IPS-15b (cell line): ENCODE measurements around the gene COMMD10.
"Not testable (repeated sequence)": the region's sequence is repeated elsewhere in the genome, so short reads cannot be mapped to it uniquely, and the experiment has no call there.

Experiments
- H3K27me3 ChIP-seq: one replicate; pipeline ENCODE4 v1.6.1; 2013; ENCODE audit warnings: low read length; ENCODE audit not compliant: control insufficient read depth, insufficient read depth
- H3K36me3 ChIP-seq: one replicate; pipeline ENCODE4 v1.6.1; 2013; ENCODE audit warnings: low read length; ENCODE audit not compliant: control insufficient read depth, insufficient read depth
- H3K4me1 ChIP-seq: one replicate; pipeline ENCODE4 v1.6.1; 2013; ENCODE audit warnings: mild to moderate bottlenecking, low read length; ENCODE audit not compliant: control insufficient read depth, insufficient read depth
- H3K4me3 ChIP-seq: one replicate; pipeline ENCODE4 v1.5.1; 2013; ENCODE audit warnings: low read depth, low read length
- H3K9ac ChIP-seq: one replicate; pipeline ENCODE4 v1.6.1; 2013; ENCODE audit warnings: low read depth, mild to moderate bottlenecking, low read length
- H3K9me3 ChIP-seq: one replicate; pipeline ENCODE4 v1.6.1; 2013; ENCODE audit warnings: mild to moderate bottlenecking, low read length; ENCODE audit not compliant: control insufficient read depth, insufficient read depth

COMMD10 gene

GRCh38 chr5:116104941-116105340 lies 20.1 kb downstream of the COMMD10 start:
- not testable (repeated sequence) for H3K36me3 ChIP-seq, H3K4me3 ChIP-seq, H3K4me1 ChIP-seq, H3K9me3 ChIP-seq, H3K27me3 ChIP-seq, H3K9ac ChIP-seq

GRCh38 chr5:116115163-116115562 lies 30.3 kb downstream of the COMMD10 start:
- Histone ChIP-seq H3K9ac (no peak overlapping the region), H3K9me3 (no peaks in the 10 kb centered on the region), H3K36me3 (no peaks in the 10 kb centered on the region), H3K27me3 (no peaks in the 10 kb centered on the region), H3K4me1 (no peaks in the 10 kb centered on the region), H3K4me3 (no peak overlapping the region)

- Histone ChIP-seq H3K27me3 (no peaks in the 10 kb centered on the region), H3K36me3 (no peaks in the 10 kb centered on the region), H3K4me1 (no peaks in the 10 kb centered on the region), H3K4me3 (no peak overlapping the region), H3K9me3 (no peaks in the 10 kb centered on the region), H3K9ac (no peak overlapping the region)
These were observed 45.6 kb downstream of the COMMD10 start for GRCh38 chr5:116130471-116130870.

- H3K4me3 ChIP-seq, result no peak overlapping the region
- no peaks in the 10 kb centered on the region for H3K9me3 ChIP-seq
- no peak overlapping the region for H3K9ac ChIP-seq
- H3K27me3 ChIP-seq, result no peaks in the 10 kb centered on the region
- H3K4me1 ChIP-seq, result no peaks in the 10 kb centered on the region
- no peaks in the 10 kb centered on the region for H3K36me3 ChIP-seq
These were observed 46.2 kb downstream of the COMMD10 start for GRCh38 chr5:116130976-116131375.

GRCh38 chr5:116133281-116133680 lies 48.5 kb downstream of the COMMD10 start:
- no peak overlapping the region for H3K4me3 ChIP-seq
- H3K4me1 ChIP-seq, result no peaks in the 10 kb centered on the region
- no peak overlapping the region for H3K9ac ChIP-seq
- no peaks in the 10 kb centered on the region for H3K36me3 ChIP-seq
- H3K27me3 ChIP-seq, result no peaks in the 10 kb centered on the region
- H3K9me3 ChIP-seq, result no peaks in the 10 kb centered on the region

GRCh38 chr5:116135344-116135743 lies 50.5 kb downstream of the COMMD10 start:
- H3K27me3 ChIP-seq, result no peaks in the 10 kb centered on the region
- H3K36me3 ChIP-seq, result no peaks in the 10 kb centered on the region
- H3K4me3 ChIP-seq, result no peak overlapping the region
- H3K4me1 ChIP-seq, result no peaks in the 10 kb centered on the region
- no peaks in the 10 kb centered on the region for H3K9me3 ChIP-seq
- H3K9ac ChIP-seq, result no peak overlapping the region

GRCh38 chr5:116137544-116138378 lies 52.9 kb downstream of the COMMD10 start:
- Histone ChIP-seq H3K27me3 (no peaks in the 10 kb centered on the region), H3K4me1 (no peaks in the 10 kb centered on the region), H3K36me3 (no peaks in the 10 kb centered on the region), H3K9ac (no peak overlapping the region), H3K9me3 (no peaks in the 10 kb centered on the region), H3K4me3 (no peak overlapping the region)

- H3K27me3 ChIP-seq, result no peaks in the 10 kb centered on the region
- H3K9ac ChIP-seq, result no peak overlapping the region
- no peak overlapping the region for H3K4me3 ChIP-seq
- no peaks in the 10 kb centered on the region for H3K9me3 ChIP-seq
- no peaks in the 10 kb centered on the region for H3K4me1 ChIP-seq
- no peaks in the 10 kb centered on the region for H3K36me3 ChIP-seq
These were observed 57.7 kb downstream of the COMMD10 start for GRCh38 chr5:116142495-116142894.

GRCh38 chr5:116144103-116144502 lies 59.3 kb downstream of the COMMD10 start:
- H3K9ac ChIP-seq, result no peak overlapping the region
- no peaks in the 10 kb centered on the region for H3K9me3 ChIP-seq
- H3K4me3 ChIP-seq, result no peak overlapping the region
- no peaks in the 10 kb centered on the region for H3K36me3 ChIP-seq
- no peaks in the 10 kb centered on the region for H3K4me1 ChIP-seq
- H3K27me3 ChIP-seq, result no peaks in the 10 kb centered on the region

GRCh38 chr5:116144991-116145390 lies 60.2 kb downstream of the COMMD10 start:
- Histone ChIP-seq H3K4me1 (no peaks in the 10 kb centered on the region), H3K9ac (no peak overlapping the region), H3K36me3 (no peaks in the 10 kb centered on the region), H3K9me3 (no peaks in the 10 kb centered on the region), H3K4me3 (no peak overlapping the region), H3K27me3 (no peaks in the 10 kb centered on the region)

GRCh38 chr5:116145416-116145815 lies 60.6 kb downstream of the COMMD10 start:
- Histone ChIP-seq H3K4me3 (no peak overlapping the region), H3K36me3 (no peaks in the 10 kb centered on the region), H3K4me1 (no peaks in the 10 kb centered on the region), H3K9ac (no peak overlapping the region), H3K27me3 (no peaks in the 10 kb centered on the region), H3K9me3 (no peaks in the 10 kb centered on the region)

GRCh38 chr5:116152169-116152568 lies 67.3 kb downstream of the COMMD10 start:
- Histone ChIP-seq H3K36me3 (no peaks in the 10 kb centered on the region), H3K9me3 (no peaks in the 10 kb centered on the region), H3K4me3 (no peak overlapping the region), H3K27me3 (no peaks in the 10 kb centered on the region), H3K9ac (no peak overlapping the region), H3K4me1 (no peaks in the 10 kb centered on the region)
